ENCODE results near the gene PHOSPHO1. TPM values are rescaled to one million over a fixed set of nuclear protein-coding genes. Genes with fewer than 3 reads are reported as not detected.
A peak's percentile ranks its signal among the peaks of the same experiment; 100 is the strongest.

The PHOSPHO1 gene
- total RNA-seq, 1 donor from 2014 or later: not detected

- Mint-ChIP-seq H3K27ac (no peak overlapping the region), H3K27me3 (peaks cover 2% of the 10 kb centered on the region), H3K36me3 (ENCODE audit: low read depth) (peaks cover 15% of the 10 kb centered on the region), H3K4me3 (no peak overlapping the region), H3K9me3 (no peaks in the 10 kb centered on the region), H3K4me1 (peaks cover 37% of the 10 kb centered on the region)
- POLR2A ChIA-PET: no interaction called here
- ATAC-seq (ENCODE audit: low read depth) (no peak), DNase-seq (no peak)
- CTCF ChIA-PET: interaction anchor here (1.0 kb wide), 1 partner anchor 30 kb away, joined by 3 read pairs; no protein-coding TSS in a partner anchor
- intact Hi-C loops (cut with micrococcal nuclease): loop anchor here (10.0 kb wide), 2 partner anchors 548 to 1992 kb away; partner anchors contain the start of gene MYL4
- no peak for TF ChIP-seq CTCF (IDR thresholded peaks at IDR 0.05)
Measured at GRCh38 chr17:49196520-49196919, 34.1 kb downstream of the PHOSPHO1 start.

GRCh38 chr17:49195751-49196150 is 34.8 kb downstream of the PHOSPHO1 start:
- TF ChIP-seq CTCF (IDR thresholded peaks at IDR 0.05): no peak
- CTCF ChIA-PET: interaction anchor here (1.0 to 6.2 kb wide), 2 partner anchors 21 to 31 kb away, joined by 3 to 41 read pairs; no protein-coding TSS in a partner anchor
- intact Hi-C loops (cut with micrococcal nuclease): loop anchor here (10.0 kb wide), 2 partner anchors 549 to 1991 kb away; partner anchors contain the start of gene MYL4

GRCh38 chr17:49194297-49194607 is 36.3 kb downstream of the PHOSPHO1 start:
- Mint-ChIP-seq H3K4me1 (peaks cover 38% of the 10 kb centered on the region), H3K9me3 (no peaks in the 10 kb centered on the region), H3K4me3 (peak overlapping the region; percentile 92), H3K27ac (peak overlapping the region; percentile 97), H3K36me3 (ENCODE audit: low read depth) (peaks cover 15% of the 10 kb centered on the region), H3K27me3 (peaks cover 2% of the 10 kb centered on the region)
- intact Hi-C loops (cut with micrococcal nuclease): loop anchor here (1.0 to 10.0 kb wide), 7 partner anchors 19 to 1989 kb away; partner anchors contain the start of genes KAT7, MYL4 and NFE2L1
- POLR2A ChIA-PET: interaction anchor here (0.7 to 5.8 kb wide), 7 partner anchors 20 to 1986 kb away, joined by 4 to 259 read pairs (median 7); partner anchors contain the start of genes ABI3, CDK5RAP3, GNGT2 and PHOSPHO1
- no peak for DNase-seq
- TF ChIP-seq CTCF (IDR thresholded peaks at IDR 0.05): no peak
- ATAC-seq (ENCODE audit: low read depth): no peak
- CTCF ChIA-PET: interaction anchor here (1.5 to 6.2 kb wide), 4 partner anchors 14 to 31 kb away, joined by 3 to 91 read pairs (median 42); no protein-coding TSS in a partner anchor

More at GRCh38 chr17:49195751-49196150, 34.8 kb downstream of the PHOSPHO1 start:
- DNase-seq: no peak
- ATAC-seq (ENCODE audit: low read depth): no peak
- Mint-ChIP-seq H3K27ac (peak overlapping the region; percentile 35), H3K4me3 (no peak overlapping the region), H3K9me3 (no peaks in the 10 kb centered on the region), H3K27me3 (peaks cover 2% of the 10 kb centered on the region), H3K4me1 (peaks cover 38% of the 10 kb centered on the region), H3K36me3 (ENCODE audit: low read depth) (peaks cover 15% of the 10 kb centered on the region)
- POLR2A ChIA-PET: interaction anchor here (0.5 kb wide), 1 partner anchor 566 kb away, joined by 3 read pairs; no protein-coding TSS in a partner anchor

- intact Hi-C loops (cut with micrococcal nuclease): loop anchor here (1.0 to 10.0 kb wide), 10 partner anchors 20 to 1989 kb away; partner anchors contain the start of genes ATP5MC1, KAT7, MYL4 and NFE2L1
Measured at GRCh38 chr17:49193513-49194296, 36.9 kb downstream of the PHOSPHO1 start.

More at GRCh38 chr17:49193513-49194296, 36.9 kb downstream of the PHOSPHO1 start:
- no peak for TF ChIP-seq CTCF (IDR thresholded peaks at IDR 0.05)
- Mint-ChIP-seq H3K27ac (peak overlapping the region; percentile 97), H3K27me3 (peaks cover 2% of the 10 kb centered on the region), H3K4me3 (peak overlapping the region; percentile 92), H3K4me1 (peaks cover 38% of the 10 kb centered on the region), H3K9me3 (no peaks in the 10 kb centered on the region), H3K36me3 (ENCODE audit: low read depth) (peaks cover 15% of the 10 kb centered on the region)
- DNase-seq (peak; percentile 51), ATAC-seq (ENCODE audit: low read depth) (peak; percentile 14)
- ChIA-PET CTCF (interaction anchor here (1.5 to 6.2 kb wide), 4 partner anchors 13 to 32 kb away, joined by 3 to 91 read pairs (median 42); no protein-coding TSS in a partner anchor), POLR2A (interaction anchor here (0.7 to 5.8 kb wide), 9 partner anchors 10 to 1986 kb away, joined by 3 to 259 read pairs (median 6); partner anchors contain the start of genes ABI3, CDK5RAP3, GNGT2 and PHOSPHO1)
